NCI-H2029 treated with DMSO at 0.1 percent for 48 hours (cell line): ENCODE results near the gene LRFN4.
A peak's percentile ranks its signal among the peaks of the same experiment; 100 is the strongest.
"Not testable (repeated sequence)": the region's sequence is repeated elsewhere in the genome, so short reads cannot be mapped to it uniquely, and the experiment has no call there.

Experiments used
- DNase-seq: peaks from one replicate; lab custom pipeline; 2025; lab: John Stamatoyannopoulos, UW

The LRFN4 gene

GRCh38 chr11:66856496-66857233 is at the start of gene LRFN4:
Gene LRFN4 (plus strand): TSS chr11:66857064. CDS start chr11:66857745, 681 bp downstream.
- DNase-seq, result no peak

- DNase-seq, result no peak
Measured at GRCh38 chr11:66809592-66809991, 47.3 kb upstream of the LRFN4 start.

GRCh38 chr11:66810576-66811185 is 46.2 kb upstream of the LRFN4 start:
- DNase-seq, result no peak

GRCh38 chr11:66814678-66815077 is 42.2 kb upstream of the LRFN4 start:
- DNase-seq, result no peak

- DNase-seq, result no peak
Measured at GRCh38 chr11:66815646-66816045, 41.2 kb upstream of the LRFN4 start.

- no peak for DNase-seq
Measured at GRCh38 chr11:66818231-66818955, 38.5 kb upstream of the LRFN4 start.

GRCh38 chr11:66820381-66820780 is 36.5 kb upstream of the LRFN4 start:
- DNase-seq, result no peak

GRCh38 chr11:66820901-66821300 is 36.0 kb upstream of the LRFN4 start:
- DNase-seq, result no peak

GRCh38 chr11:66823700-66824099 is 33.2 kb upstream of the LRFN4 start:
- DNase-seq, result no peak

GRCh38 chr11:66824573-66824972 is 32.3 kb upstream of the LRFN4 start:
- DNase-seq, result not testable (repeated sequence)

- no peak for DNase-seq
Measured at GRCh38 chr11:66834539-66834845, 22.4 kb upstream of the LRFN4 start.

- DNase-seq, result no peak
Measured at GRCh38 chr11:66834943-66835342, 21.9 kb upstream of the LRFN4 start.

GRCh38 chr11:66835768-66836405 is 21.0 kb upstream of the LRFN4 start:
- no peak for DNase-seq

GRCh38 chr11:66840317-66841091 is 16.4 kb upstream of the LRFN4 start:
- no peak for DNase-seq

GRCh38 chr11:66841861-66842260 is 15.0 kb upstream of the LRFN4 start:
- no peak for DNase-seq

GRCh38 chr11:66842501-66842895 is 14.4 kb upstream of the LRFN4 start:
- no peak for DNase-seq

GRCh38 chr11:66842896-66843775 is 13.7 kb upstream of the LRFN4 start, which contains the start of gene RCE1:
Gene RCE1 (plus strand): TSS chr11:66843441. CDS start chr11:66843456, 15 bp downstream.
- DNase-seq, result peak; percentile 39

GRCh38 chr11:66843776-66844495 is 12.9 kb upstream of the LRFN4 start:
- DNase-seq, result no peak

GRCh38 chr11:66844496-66845142 is 12.2 kb upstream of the LRFN4 start:
- DNase-seq, result no peak
